ENCODE measurements around the gene COA6.

GRCh38 chr1:234330843-234331215 is 42.4 kb upstream of the COA6 start:
- TF ChIP-seq, protein P1, sequence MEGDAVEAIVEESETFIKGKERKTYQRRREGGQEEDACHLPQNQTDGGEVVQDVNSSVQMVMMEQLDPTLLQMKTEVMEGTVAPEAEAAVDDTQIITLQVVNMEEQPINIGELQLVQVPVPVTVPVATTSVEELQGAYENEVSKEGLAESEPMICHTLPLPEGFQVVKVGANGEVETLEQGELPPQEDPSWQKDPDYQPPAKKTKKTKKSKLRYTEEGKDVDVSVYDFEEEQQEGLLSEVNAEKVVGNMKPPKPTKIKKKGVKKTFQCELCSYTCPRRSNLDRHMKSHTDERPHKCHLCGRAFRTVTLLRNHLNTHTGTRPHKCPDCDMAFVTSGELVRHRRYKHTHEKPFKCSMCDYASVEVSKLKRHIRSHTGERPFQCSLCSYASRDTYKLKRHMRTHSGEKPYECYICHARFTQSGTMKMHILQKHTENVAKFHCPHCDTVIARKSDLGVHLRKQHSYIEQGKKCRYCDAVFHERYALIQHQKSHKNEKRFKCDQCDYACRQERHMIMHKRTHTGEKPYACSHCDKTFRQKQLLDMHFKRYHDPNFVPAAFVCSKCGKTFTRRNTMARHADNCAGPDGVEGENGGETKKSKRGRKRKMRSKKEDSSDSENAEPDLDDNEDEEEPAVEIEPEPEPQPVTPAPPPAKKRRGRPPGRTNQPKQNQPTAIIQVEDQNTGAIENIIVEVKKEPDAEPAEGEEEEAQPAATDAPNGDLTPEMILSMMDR (IDR thresholded peaks at IDR 0.05 in 4 of 5, conservative IDR thresholded peaks at IDR 0.05 in 1 of 5): no peak
- TF ChIP-seq POLR2A (IDR thresholded peaks at IDR 0.05): no peak
